Fibroblast of lung (primary cell): ENCODE results near the gene FBLN1.

Source experiments
- EZH2 ChIP-seq: IDR thresholded peaks from 2 replicates; pipeline ENCODE4 v1.5.1; 2012; ENCODE audit warnings: low read length, control low read depth, mild to moderate bottlenecking; ENCODE audit errors: missing control alignments
- TF ChIP-seq, protein P1 (sequence below), 2 donors: IDR thresholded peaks in 1 of 2; conservative IDR thresholded peaks in 1 of 2; 1 replicate in 1 of 2; 2 replicates in 1 of 2; pipeline ENCODE4 v1.5.1; 2011 to 2012; ENCODE audit warnings: low read length in 2 of 2, control low read depth in 1 of 2, inconsistent platforms in 1 of 2, low read depth in 1 of 2, mild to moderate bottlenecking in 1 of 2

DNA sequence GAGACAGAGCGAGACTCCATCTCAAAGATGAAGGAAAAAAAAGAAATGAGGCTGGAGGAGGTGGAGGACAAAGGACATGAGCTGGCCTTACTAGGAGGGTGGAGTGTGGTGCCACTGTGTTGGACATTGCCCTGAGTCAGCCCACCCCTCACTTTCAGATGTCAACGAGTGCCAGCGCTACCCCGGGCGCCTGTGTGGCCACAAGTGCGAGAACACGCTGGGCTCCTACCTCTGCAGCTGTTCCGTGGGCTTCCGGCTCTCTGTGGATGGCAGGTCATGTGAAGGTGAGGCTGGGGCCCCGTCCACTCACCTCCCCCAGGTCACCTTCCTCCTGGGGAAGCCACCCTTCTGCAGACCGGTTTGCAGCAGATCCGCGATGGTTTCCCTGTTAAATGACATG is 40.6 kb downstream of the FBLN1 start:
- TF ChIP-seq EZH2 = no peak
- TF ChIP-seq, protein P1, sequence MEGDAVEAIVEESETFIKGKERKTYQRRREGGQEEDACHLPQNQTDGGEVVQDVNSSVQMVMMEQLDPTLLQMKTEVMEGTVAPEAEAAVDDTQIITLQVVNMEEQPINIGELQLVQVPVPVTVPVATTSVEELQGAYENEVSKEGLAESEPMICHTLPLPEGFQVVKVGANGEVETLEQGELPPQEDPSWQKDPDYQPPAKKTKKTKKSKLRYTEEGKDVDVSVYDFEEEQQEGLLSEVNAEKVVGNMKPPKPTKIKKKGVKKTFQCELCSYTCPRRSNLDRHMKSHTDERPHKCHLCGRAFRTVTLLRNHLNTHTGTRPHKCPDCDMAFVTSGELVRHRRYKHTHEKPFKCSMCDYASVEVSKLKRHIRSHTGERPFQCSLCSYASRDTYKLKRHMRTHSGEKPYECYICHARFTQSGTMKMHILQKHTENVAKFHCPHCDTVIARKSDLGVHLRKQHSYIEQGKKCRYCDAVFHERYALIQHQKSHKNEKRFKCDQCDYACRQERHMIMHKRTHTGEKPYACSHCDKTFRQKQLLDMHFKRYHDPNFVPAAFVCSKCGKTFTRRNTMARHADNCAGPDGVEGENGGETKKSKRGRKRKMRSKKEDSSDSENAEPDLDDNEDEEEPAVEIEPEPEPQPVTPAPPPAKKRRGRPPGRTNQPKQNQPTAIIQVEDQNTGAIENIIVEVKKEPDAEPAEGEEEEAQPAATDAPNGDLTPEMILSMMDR (conservative IDR thresholded peaks at IDR 0.05 in 1 of 2, IDR thresholded peaks at IDR 0.05 in 1 of 2; ENCODE audit: low read depth in 1 of 2, low read length in 2 of 2) = no peak
